ENCODE measurements around the gene CASP3. TPM values are rescaled to one million over a fixed set of nuclear protein-coding genes. Genes with fewer than 3 reads are reported as not detected.

CASP3 gene
- total and polyA plus RNA-seq, 2 experiments from 2014 or later, result 53.6 to 81.2 TPM

DNA sequence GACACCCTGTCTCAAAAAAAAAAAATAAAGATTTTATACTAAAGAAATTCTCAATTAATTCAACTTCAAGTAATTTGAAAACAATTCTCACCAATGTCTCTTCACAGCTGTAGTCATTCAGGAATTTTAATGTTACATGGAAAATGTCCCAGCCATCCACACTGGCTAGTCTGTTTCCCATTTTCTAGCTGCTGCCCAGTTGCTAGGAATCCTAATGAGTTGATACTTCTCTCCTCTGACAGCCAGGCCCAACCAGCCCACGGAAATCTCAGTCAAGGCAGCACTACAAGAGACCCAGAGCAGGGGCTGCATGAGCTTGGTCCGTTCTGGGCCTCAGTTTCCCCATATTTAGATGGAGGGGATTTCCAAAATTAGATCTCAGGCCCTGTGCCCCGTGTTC lies 59.1 kb downstream of the CASP3 start:
- Histone ChIP-seq H3K79me2 (no peaks in the 10 kb centered on the region), H2AFZ (no peak overlapping the region), H3K36me3 (replicated peaks; ENCODE audit: insufficient read depth, low read depth) (no peaks in the 10 kb centered on the region), H3K27me3 (no peaks in the 10 kb centered on the region), H3K4me1 (ENCODE audit: insufficient read depth) (no peaks in the 10 kb centered on the region), H3K9me3 (ENCODE audit: low read depth) (no peaks in the 10 kb centered on the region), H3K9me2 (replicated peaks; ENCODE audit: insufficient read depth) (no peaks in the 10 kb centered on the region), H3K27ac (no peak overlapping the region), H4K20me1 (ENCODE audit: insufficient read depth, poor library complexity, severe bottlenecking) (no peaks in the 10 kb centered on the region), H3K4me2 (no peak overlapping the region), H3K4me3 (no peak overlapping the region)
- TF ChIP-seq, protein P1, sequence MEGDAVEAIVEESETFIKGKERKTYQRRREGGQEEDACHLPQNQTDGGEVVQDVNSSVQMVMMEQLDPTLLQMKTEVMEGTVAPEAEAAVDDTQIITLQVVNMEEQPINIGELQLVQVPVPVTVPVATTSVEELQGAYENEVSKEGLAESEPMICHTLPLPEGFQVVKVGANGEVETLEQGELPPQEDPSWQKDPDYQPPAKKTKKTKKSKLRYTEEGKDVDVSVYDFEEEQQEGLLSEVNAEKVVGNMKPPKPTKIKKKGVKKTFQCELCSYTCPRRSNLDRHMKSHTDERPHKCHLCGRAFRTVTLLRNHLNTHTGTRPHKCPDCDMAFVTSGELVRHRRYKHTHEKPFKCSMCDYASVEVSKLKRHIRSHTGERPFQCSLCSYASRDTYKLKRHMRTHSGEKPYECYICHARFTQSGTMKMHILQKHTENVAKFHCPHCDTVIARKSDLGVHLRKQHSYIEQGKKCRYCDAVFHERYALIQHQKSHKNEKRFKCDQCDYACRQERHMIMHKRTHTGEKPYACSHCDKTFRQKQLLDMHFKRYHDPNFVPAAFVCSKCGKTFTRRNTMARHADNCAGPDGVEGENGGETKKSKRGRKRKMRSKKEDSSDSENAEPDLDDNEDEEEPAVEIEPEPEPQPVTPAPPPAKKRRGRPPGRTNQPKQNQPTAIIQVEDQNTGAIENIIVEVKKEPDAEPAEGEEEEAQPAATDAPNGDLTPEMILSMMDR (IDR thresholded peaks at IDR 0.05; ENCODE audit: poor library complexity), result no peak
- no peak for TF ChIP-seq EZH2phosphoT487 (IDR thresholded peaks at IDR 0.05; ENCODE audit: low read depth, severe bottlenecking, unreplicated experiment)
- TF ChIP-seq EZH2 (IDR thresholded peaks at IDR 0.05; ENCODE audit: borderline replicate concordance), result no peak
- WGBS (ENCODE audit: low lambda C conversion rate, missing lambda C conversion rate), result 83% methylated on average over 3 of the region's 3 CpGs
- DNase-seq (ENCODE audit: low spot score), result no peak

DNA sequence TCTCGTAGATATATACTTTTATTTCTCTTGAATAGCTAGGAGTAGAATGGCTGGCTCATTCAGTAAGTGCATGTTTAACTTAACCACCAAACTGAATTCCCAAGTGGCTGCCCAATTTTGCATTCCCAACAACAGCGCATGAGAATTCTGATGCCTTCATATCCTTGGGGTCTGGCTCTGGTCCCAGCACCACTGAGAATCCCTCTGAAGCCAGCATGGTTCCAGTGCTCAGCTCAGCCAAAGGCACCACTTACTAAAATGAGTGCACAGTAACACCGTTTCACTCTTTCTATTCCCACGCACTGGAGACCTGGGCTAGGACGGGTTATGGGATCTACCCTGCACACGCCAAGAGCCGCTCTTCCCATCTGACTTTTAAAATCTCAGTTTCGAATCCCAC lies 60.4 kb downstream of the CASP3 start:
- Histone ChIP-seq H3K4me2 (no peak overlapping the region), H3K36me3 (replicated peaks; ENCODE audit: insufficient read depth, low read depth) (no peaks in the 10 kb centered on the region), H3K9me2 (replicated peaks; ENCODE audit: insufficient read depth) (no peaks in the 10 kb centered on the region), H3K27me3 (no peaks in the 10 kb centered on the region), H4K20me1 (ENCODE audit: insufficient read depth, poor library complexity, severe bottlenecking) (no peaks in the 10 kb centered on the region), H3K79me2 (no peaks in the 10 kb centered on the region), H2AFZ (no peak overlapping the region), H3K4me3 (no peak overlapping the region), H3K4me1 (ENCODE audit: insufficient read depth) (no peaks in the 10 kb centered on the region), H3K27ac (no peak overlapping the region), H3K9me3 (ENCODE audit: low read depth) (no peaks in the 10 kb centered on the region)
- DNase-seq (ENCODE audit: low spot score), result no peak
- WGBS (ENCODE audit: low lambda C conversion rate, missing lambda C conversion rate), result 91% methylated on average over 8 of the region's 8 CpGs
- no peak for TF ChIP-seq EZH2 (IDR thresholded peaks at IDR 0.05; ENCODE audit: borderline replicate concordance)
- TF ChIP-seq EZH2phosphoT487 (IDR thresholded peaks at IDR 0.05; ENCODE audit: low read depth, severe bottlenecking, unreplicated experiment), result no peak
- TF ChIP-seq, protein P1 (IDR thresholded peaks at IDR 0.05; ENCODE audit: poor library complexity), result no peak

DNA sequence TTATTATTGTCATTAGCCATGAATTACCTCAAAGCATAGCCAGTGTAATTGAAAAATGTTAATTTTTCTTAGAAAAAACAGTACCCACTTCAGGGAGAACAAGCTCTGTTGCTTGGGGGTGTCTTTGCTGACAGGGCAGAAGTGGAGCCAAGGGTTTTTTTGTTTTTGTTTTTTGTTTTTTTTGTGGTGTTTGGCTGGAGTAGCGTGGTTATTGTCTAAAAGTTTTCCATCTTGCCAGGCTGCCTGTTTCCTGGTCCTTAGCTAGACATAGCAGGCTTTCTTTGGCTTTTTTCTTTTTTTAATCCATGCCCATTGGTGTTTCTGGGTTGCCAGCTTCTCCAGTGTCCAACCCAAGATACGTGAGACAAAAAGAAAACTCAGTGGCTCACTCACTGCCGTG lies 61.5 kb downstream of the CASP3 start:
- WGBS (ENCODE audit: low lambda C conversion rate, missing lambda C conversion rate), result 89% methylated on average over 3 of the region's 3 CpGs
- H3K9me3 ChIP-seq (ENCODE audit: low read depth), result no peaks in the 10 kb centered on the region
- TF ChIP-seq EZH2phosphoT487 (IDR thresholded peaks at IDR 0.05; ENCODE audit: low read depth, severe bottlenecking, unreplicated experiment) (no peak), EZH2 (IDR thresholded peaks at IDR 0.05; ENCODE audit: borderline replicate concordance) (no peak)
- TF ChIP-seq, protein P1 (IDR thresholded peaks at IDR 0.05; ENCODE audit: poor library complexity), result no peak
- H3K9me2 ChIP-seq (replicated peaks; ENCODE audit: insufficient read depth), result no peaks in the 10 kb centered on the region
- no peak overlapping the region for H2AFZ ChIP-seq
- no peak overlapping the region for H3K4me2 ChIP-seq
- H3K27ac ChIP-seq, result no peak overlapping the region
- no peaks in the 10 kb centered on the region for H4K20me1 ChIP-seq (ENCODE audit: insufficient read depth, poor library complexity, severe bottlenecking)
- no peaks in the 10 kb centered on the region for H3K4me1 ChIP-seq (ENCODE audit: insufficient read depth)
- DNase-seq (ENCODE audit: low spot score), result no peak
- H3K27me3 ChIP-seq, result no peaks in the 10 kb centered on the region
- no peaks in the 10 kb centered on the region for H3K79me2 ChIP-seq
- H3K36me3 ChIP-seq (replicated peaks; ENCODE audit: insufficient read depth, low read depth), result no peaks in the 10 kb centered on the region
- no peak overlapping the region for H3K4me3 ChIP-seq

DNA sequence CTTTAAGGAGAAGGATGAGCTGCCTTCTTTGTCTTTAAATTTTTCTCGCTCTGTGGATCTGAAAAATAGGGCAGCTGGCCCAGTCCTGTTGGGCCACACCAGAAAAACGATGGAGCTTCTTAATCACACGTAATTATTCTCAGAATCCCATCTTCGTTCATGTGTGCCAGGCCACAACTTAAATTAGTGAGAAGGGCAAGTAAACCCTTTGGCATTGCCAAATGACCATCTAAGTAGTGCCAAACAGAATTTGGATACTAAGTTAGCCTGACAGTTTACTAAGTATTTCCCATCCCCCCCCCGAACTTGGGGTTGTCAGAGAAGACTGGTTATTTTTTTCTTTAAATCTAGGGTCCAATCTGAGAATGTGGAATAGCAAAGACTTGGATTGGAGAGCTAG lies 62.0 kb downstream of the CASP3 start:
- 89% methylated on average over 5 of the region's 5 CpGs for WGBS (ENCODE audit: low lambda C conversion rate, missing lambda C conversion rate)
- no peaks in the 10 kb centered on the region for H4K20me1 ChIP-seq (ENCODE audit: insufficient read depth, poor library complexity, severe bottlenecking)
- H3K36me3 ChIP-seq (replicated peaks; ENCODE audit: insufficient read depth, low read depth), result no peaks in the 10 kb centered on the region
- no peaks in the 10 kb centered on the region for H3K9me3 ChIP-seq (ENCODE audit: low read depth)
- H3K79me2 ChIP-seq, result no peaks in the 10 kb centered on the region
- H3K27me3 ChIP-seq, result no peaks in the 10 kb centered on the region
- no peaks in the 10 kb centered on the region for H3K4me1 ChIP-seq (ENCODE audit: insufficient read depth)
- no peak for DNase-seq (ENCODE audit: low spot score)
- no peak overlapping the region for H2AFZ ChIP-seq
- no peak overlapping the region for H3K27ac ChIP-seq
- TF ChIP-seq EZH2 (IDR thresholded peaks at IDR 0.05; ENCODE audit: borderline replicate concordance), result no peak
- TF ChIP-seq, protein P1 (IDR thresholded peaks at IDR 0.05; ENCODE audit: poor library complexity), result no peak
- no peak for TF ChIP-seq EZH2phosphoT487 (IDR thresholded peaks at IDR 0.05; ENCODE audit: low read depth, severe bottlenecking, unreplicated experiment)
- no peaks in the 10 kb centered on the region for H3K9me2 ChIP-seq (replicated peaks; ENCODE audit: insufficient read depth)
- H3K4me3 ChIP-seq, result no peak overlapping the region
- H3K4me2 ChIP-seq, result no peak overlapping the region

Data from hepatocyte (in vitro differentiated cells).